ENCODE data around the gene C5AR1.

C5AR1 gene

GRCh38 chr19:47352095-47352494, 42.4 kb downstream of the C5AR1 start:
- DNase-seq (ENCODE audit: low read depth): no peak
- H3K4me3 ChIP-seq (ENCODE audit: low read depth, low read length): no peak overlapping the region
- TF ChIP-seq CTCF (IDR thresholded peaks at IDR 0.05; ENCODE audit: low read depth, low read length, missing control alignments): no peak
- in situ Hi-C loops (cut with HindIII; ENCODE audit: low sequenced_read_pairs): no loop called here

- TF ChIP-seq CTCF (IDR thresholded peaks at IDR 0.05; ENCODE audit: low read depth, low read length, missing control alignments): no peak
- in situ Hi-C loops (cut with HindIII; ENCODE audit: low sequenced_read_pairs): no loop called here
- H3K4me3 ChIP-seq (ENCODE audit: low read depth, low read length): no peak overlapping the region
- no peak for DNase-seq (ENCODE audit: low read depth)
Measured at GRCh38 chr19:47353307-47353712, 43.6 kb downstream of the C5AR1 start.

GRCh38 chr19:47356900-47357299, 47.2 kb downstream of the C5AR1 start:
- no peak for TF ChIP-seq CTCF (IDR thresholded peaks at IDR 0.05; ENCODE audit: low read depth, low read length, missing control alignments)
- no peak overlapping the region for H3K4me3 ChIP-seq (ENCODE audit: low read depth, low read length)
- in situ Hi-C loops (cut with HindIII; ENCODE audit: low sequenced_read_pairs): no loop called here
- no peak for DNase-seq (ENCODE audit: low read depth)

- TF ChIP-seq CTCF (IDR thresholded peaks at IDR 0.05; ENCODE audit: low read depth, low read length, missing control alignments): peak; percentile 32
- no peak overlapping the region for H3K4me3 ChIP-seq (ENCODE audit: low read depth, low read length)
- no peak for DNase-seq (ENCODE audit: low read depth)
- in situ Hi-C loops (cut with HindIII; ENCODE audit: low sequenced_read_pairs): no loop called here
Measured at GRCh38 chr19:47357788-47358680, 48.4 kb downstream of the C5AR1 start.

GRCh38 chr19:47358936-47359335, 49.3 kb downstream of the C5AR1 start:
- no peak for DNase-seq (ENCODE audit: low read depth)
- in situ Hi-C loops (cut with HindIII; ENCODE audit: low sequenced_read_pairs): no loop called here
- no peak overlapping the region for H3K4me3 ChIP-seq (ENCODE audit: low read depth, low read length)
- no peak for TF ChIP-seq CTCF (IDR thresholded peaks at IDR 0.05; ENCODE audit: low read depth, low read length, missing control alignments)

GRCh38 chr19:47362321-47362720, 52.7 kb downstream of the C5AR1 start:
- in situ Hi-C loops (cut with HindIII; ENCODE audit: low sequenced_read_pairs): no loop called here
- no peak overlapping the region for H3K4me3 ChIP-seq (ENCODE audit: low read depth, low read length)
- DNase-seq (ENCODE audit: low read depth): no peak
- no peak for TF ChIP-seq CTCF (IDR thresholded peaks at IDR 0.05; ENCODE audit: low read depth, low read length, missing control alignments)
